Activated CD8-positive, alpha-beta T cell treated with anti-CD3 and anti-CD28 coated beads, Interleukin-2, amount 10 ng/mL, durations not matched to agents 7 days and 5 days (primary cell): ENCODE results near the gene RNU2-63P. TPM values are rescaled to one million over a fixed set of nuclear protein-coding genes. Genes with fewer than 3 reads are reported as not detected.

Experiments used
- ATAC-seq: fragments of 150-1000 bp; cut with Tn5 transposase; one replicate; pipeline ENCODE4 v1.10.0; 2021; ENCODE audit warnings: moderate library complexity
- CTCF ChIA-PET: fragments of 350-600 bp; sonication (Branson Sonifier 250); formaldehyde crosslinking; loops from one replicate; lab custom pipeline; 2021; ENCODE audit warnings: antibody characterized with exemption; lab: Charles Lee
- POLR2A ChIA-PET: fragments of 350-600 bp; sonication (Branson Sonifier 250); formaldehyde crosslinking; loops from one replicate; lab custom pipeline; 2021; ENCODE audit warnings: antibody characterized with exemption; lab: Charles Lee
- DNase-seq: peaks from one replicate; pipeline ENCODE4 v3.0.0-alpha.2; 2020
- H3K27ac Mint-ChIP-seq: one replicate; pipeline ENCODE4 v1.8.0; 2021; ENCODE audit warnings: mild to moderate bottlenecking, mixed read lengths
- H3K27me3 Mint-ChIP-seq: one replicate; pipeline ENCODE4 v1.8.0; 2021; ENCODE audit warnings: low read depth, mixed read lengths
- H3K36me3 Mint-ChIP-seq: one replicate; pipeline ENCODE4 v1.8.0; 2021; ENCODE audit warnings: low read depth, mixed read lengths
- H3K4me1 Mint-ChIP-seq: one replicate; pipeline ENCODE4 v1.8.0; 2021; ENCODE audit warnings: low read depth, mixed read lengths
- H3K4me3 Mint-ChIP-seq: one replicate; pipeline ENCODE4 v1.8.0; 2021; ENCODE audit warnings: mild to moderate bottlenecking, mixed read lengths
- H3K9me3 Mint-ChIP-seq: one replicate; pipeline ENCODE4 v1.8.0; 2022; ENCODE audit warnings: mixed read lengths; ENCODE audit not compliant: insufficient read depth
- total RNA-seq, 2 experiments: library from RNA; stranded (reverse); gene quantifications; one replicate each; pipeline ENCODE4 v1.2.3, GENCODE V29; 2021

The RNU2-63P gene
- 1 to 10 TPM; 4.5 to 7.0 TPM for total RNA-seq

DNA sequence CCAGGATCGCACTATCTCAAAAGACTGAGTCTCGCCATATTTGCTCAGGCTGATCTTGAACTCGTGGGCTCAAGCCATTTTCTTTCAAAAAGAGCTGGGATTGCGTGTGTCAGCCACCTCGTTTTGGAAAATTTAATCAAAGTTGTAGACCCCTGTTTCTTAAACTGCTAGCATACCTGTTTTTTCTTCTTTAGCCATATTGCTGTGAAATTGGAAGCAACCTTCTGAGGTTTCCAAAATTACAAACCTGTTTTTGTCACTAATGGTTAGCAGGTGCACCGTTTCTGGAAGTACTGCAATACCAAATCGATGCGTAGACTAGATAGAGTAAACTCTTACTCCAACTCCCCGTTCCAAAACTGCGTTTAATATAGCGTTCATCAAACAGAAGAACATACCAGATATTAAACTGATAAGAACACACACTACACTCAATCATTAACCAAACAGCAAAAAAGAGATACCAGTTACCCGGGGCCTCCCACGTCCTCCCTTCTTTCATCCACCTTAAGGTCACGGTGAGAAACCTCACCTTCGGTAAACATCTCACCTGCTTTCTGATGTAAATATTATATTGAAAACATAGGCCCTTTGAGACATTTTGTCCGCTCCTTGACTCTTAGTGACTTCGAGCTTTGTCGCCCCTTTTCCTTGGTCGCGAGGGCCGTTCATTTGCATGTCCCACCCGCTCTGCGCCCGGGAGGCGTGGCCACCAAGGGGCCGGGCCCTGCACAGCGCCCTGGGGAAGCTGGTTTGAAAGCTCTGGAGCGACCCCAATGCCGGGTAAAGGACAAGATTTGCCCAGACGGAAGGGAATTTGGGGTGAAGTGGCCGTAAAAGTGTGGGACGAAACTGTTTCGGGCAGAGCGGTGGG lies at the start of gene RNU2-63P:
RNU2-63P (minus strand) TSS at position 462 of the 874 bp plus-strand sequence.
- DNase-seq (peak; percentile 81), ATAC-seq (peak; percentile 83)
- H3K4me3 Mint-ChIP-seq, result peak within 1 kb of the TSS; percentile 98
- H3K9me3 Mint-ChIP-seq, result peaks cover 4% of the 10 kb centered on the region
- POLR2A ChIA-PET, result interaction anchor here (0.5 to 3.2 kb wide), 14 partner anchors 9 to 1129 kb away, joined by 3 to 26 read pairs (median 4); no protein-coding TSS in a partner anchor
- CTCF ChIA-PET, result interaction anchor here (0.8 to 1.9 kb wide), 3 partner anchors 14 to 44 kb away, joined by 3 to 8 read pairs (median 5); no protein-coding TSS in a partner anchor
- H3K36me3 Mint-ChIP-seq, result peaks cover 6% of the 10 kb centered on the region
- H3K27me3 Mint-ChIP-seq, result no peaks in the 10 kb centered on the region
- H3K27ac Mint-ChIP-seq, result peak within 1 kb of the TSS; percentile 99
- peaks cover 28% of the 10 kb centered on the region for H3K4me1 Mint-ChIP-seq

DNA sequence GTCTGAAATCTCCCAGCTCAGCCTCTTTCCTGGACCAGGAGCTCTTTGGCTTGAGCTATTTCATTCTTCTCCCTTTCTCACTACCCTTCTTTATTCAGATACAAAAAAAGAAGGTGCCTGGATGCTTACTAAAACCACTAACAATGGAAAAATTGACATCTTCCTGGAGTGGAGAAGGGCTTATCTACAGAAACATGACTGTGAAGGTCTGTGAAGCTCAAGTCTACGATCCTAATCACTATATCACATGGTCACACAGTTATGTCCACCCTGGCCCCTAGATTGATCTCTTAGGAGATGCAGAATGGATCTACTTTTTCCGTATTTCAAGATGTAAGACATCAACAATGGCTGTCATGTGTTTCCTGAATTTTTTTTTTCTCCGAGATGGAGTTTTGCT lies 44.9 kb upstream of the RNU2-63P start:
- H3K4me1 Mint-ChIP-seq, result peaks cover 23% of the 10 kb centered on the region
- no peaks in the 10 kb centered on the region for H3K27me3 Mint-ChIP-seq
- POLR2A ChIA-PET, result interaction anchor here (0.5 to 1.7 kb wide), 3 partner anchors 38 to 81 kb away, joined by 4 to 8 read pairs (median 5); partner anchors contain the start of gene RNU2-63P
- no peaks in the 10 kb centered on the region for H3K36me3 Mint-ChIP-seq
- no peak overlapping the region for H3K27ac Mint-ChIP-seq
- H3K4me3 Mint-ChIP-seq, result no peak overlapping the region
- DNase-seq (no peak), ATAC-seq (no peak)
- H3K9me3 Mint-ChIP-seq, result no peaks in the 10 kb centered on the region
- CTCF ChIA-PET, result interaction anchor here (0.7 to 5.4 kb wide), 28 partner anchors 8 to 393 kb away, joined by 3 to 135 read pairs (median 8); no protein-coding TSS in a partner anchor

DNA sequence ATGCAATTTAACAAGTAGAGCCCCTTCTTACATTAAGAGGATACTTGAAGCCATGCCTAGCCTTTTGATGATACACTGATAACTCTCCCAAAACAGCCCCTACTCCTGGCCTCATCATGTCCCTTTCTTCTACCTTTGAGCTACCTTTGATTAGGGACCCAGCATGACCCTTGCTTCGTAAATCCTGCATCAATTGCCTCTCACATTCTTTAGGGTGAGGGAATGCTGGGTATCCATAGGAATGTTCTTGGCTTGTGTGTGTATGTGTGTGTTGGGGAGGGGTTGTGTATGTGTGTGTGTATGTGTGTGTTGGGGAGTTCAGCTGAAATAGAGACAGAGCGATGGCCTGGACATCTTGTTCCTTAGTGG lies 44.5 kb upstream of the RNU2-63P start:
- H3K27ac Mint-ChIP-seq, result no peak overlapping the region
- DNase-seq (no peak), ATAC-seq (no peak)
- ChIA-PET CTCF (interaction anchor here (0.6 to 5.4 kb wide), 49 partner anchors 8 to 611 kb away, joined by 3 to 135 read pairs (median 5); partner anchors contain the start of gene RNU2-63P), POLR2A (interaction anchor here (0.5 to 1.7 kb wide), 3 partner anchors 38 to 81 kb away, joined by 4 to 8 read pairs (median 5); partner anchors contain the start of gene RNU2-63P)
- no peaks in the 10 kb centered on the region for H3K36me3 Mint-ChIP-seq
- no peaks in the 10 kb centered on the region for H3K9me3 Mint-ChIP-seq
- no peak overlapping the region for H3K4me3 Mint-ChIP-seq
- no peaks in the 10 kb centered on the region for H3K27me3 Mint-ChIP-seq
- H3K4me1 Mint-ChIP-seq, result peaks cover 27% of the 10 kb centered on the region

DNA sequence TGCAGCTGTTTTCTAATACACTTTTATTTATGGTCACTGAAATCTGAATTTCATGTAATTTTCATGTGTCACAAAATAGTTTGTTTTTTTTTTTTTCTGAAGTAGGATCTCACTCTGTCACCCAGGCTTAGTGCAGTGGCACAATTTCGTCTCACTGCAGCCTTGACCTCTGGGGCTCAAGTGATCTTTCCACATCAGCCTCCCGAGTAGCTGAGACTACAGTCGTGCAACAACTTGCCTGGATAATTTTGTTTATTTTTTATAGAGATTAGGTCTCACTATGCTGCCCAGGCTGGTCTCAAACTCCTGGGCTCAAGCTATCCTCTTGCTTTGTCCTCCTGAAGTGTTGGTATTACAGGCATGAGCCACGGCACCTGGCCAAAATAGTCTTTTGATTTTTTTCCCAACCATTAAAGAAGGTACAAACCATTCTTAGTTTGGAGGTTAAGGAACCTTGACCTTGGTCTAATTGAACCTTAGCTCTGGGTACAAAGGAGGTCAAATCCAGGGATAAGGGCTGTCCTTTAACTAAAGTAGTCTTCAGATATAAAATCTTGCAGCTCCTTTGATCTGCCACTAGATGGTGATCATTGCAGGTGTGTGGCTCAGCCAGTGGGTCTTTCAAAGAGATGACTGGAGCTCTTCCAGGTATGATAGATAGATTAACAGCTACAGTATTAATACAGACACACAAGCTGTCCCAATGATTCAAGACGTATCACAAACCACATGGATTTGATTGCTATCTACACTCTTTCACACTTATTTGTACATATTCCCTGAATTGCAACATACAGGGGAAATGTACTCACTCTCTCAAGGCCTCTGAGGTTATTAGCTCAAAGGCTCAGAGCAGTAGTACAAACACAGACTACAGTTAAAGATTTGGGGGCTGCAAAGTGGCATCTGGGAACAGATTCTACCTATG lies 43.9 kb upstream of the RNU2-63P start:
- no peaks in the 10 kb centered on the region for H3K9me3 Mint-ChIP-seq
- no peaks in the 10 kb centered on the region for H3K27me3 Mint-ChIP-seq
- ATAC-seq (no peak), DNase-seq (peak; percentile 46)
- H3K27ac Mint-ChIP-seq, result no peak overlapping the region
- H3K4me3 Mint-ChIP-seq, result no peak overlapping the region
- peaks cover under 1% of the 10 kb centered on the region for H3K36me3 Mint-ChIP-seq
- H3K4me1 Mint-ChIP-seq, result peaks cover 29% of the 10 kb centered on the region
- ChIA-PET POLR2A (interaction anchor here (0.5 to 1.7 kb wide), 2 partner anchors 37 to 43 kb away, joined by 4 to 8 read pairs; partner anchors contain the start of gene RNU2-63P), CTCF (interaction anchor here (0.6 to 5.4 kb wide), 51 partner anchors 9 to 611 kb away, joined by 3 to 135 read pairs (median 5); partner anchors contain the start of gene RNU2-63P)

DNA sequence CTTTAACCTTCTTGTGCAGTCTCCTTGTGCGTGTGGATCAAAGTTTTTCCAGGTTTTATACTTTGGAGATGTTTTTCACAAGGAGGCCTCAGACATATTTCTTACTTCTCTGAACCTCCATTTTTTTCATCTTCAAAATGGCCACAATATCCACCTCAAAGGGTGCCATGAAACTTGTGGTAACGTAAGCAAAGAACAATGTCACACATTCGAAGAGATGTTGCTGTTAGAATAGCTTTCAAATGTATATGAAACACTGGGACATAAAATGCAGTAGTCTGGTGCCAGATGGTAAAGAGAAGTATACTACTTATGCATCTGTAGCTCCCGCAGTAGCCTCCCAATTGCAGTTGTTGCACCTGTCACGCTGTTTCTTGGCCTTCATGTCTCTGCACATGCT lies 41.8 kb upstream of the RNU2-63P start:
- no peak for DNase-seq
- CTCF ChIA-PET, result interaction anchor here (5.4 kb wide), 1 partner anchor 102 kb away, joined by 135 read pairs; no protein-coding TSS in a partner anchor
- Mint-ChIP-seq H3K9me3 (no peaks in the 10 kb centered on the region), H3K36me3 (peaks cover 21% of the 10 kb centered on the region), H3K27me3 (no peaks in the 10 kb centered on the region), H3K4me1 (peaks cover 45% of the 10 kb centered on the region), H3K4me3 (no peak overlapping the region), H3K27ac (no peak overlapping the region)
- ATAC-seq, result no peak
- POLR2A ChIA-PET, result no interaction called here

DNA sequence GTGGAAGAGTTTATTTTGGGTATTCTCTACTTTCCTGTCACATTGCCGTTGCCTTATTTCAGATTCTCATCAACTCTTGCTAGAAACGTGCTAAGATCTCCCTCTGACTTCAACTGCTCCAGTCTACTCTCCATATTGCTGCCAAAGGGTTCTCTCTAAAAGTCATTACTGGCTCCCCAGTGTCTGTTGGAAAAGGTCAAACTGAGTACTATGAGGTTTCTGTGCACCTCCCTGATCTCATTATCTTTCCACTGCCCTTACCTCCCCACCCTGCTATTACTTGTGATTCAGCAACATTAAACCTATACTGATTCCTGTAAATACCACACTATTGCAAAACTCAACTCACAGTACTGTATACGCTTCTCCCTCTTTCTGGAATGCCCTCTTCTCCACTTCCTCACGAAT lies 41.1 kb upstream of the RNU2-63P start:
- Mint-ChIP-seq H3K9me3 (no peaks in the 10 kb centered on the region), H3K4me1 (peaks cover 48% of the 10 kb centered on the region), H3K27ac (no peak overlapping the region), H3K36me3 (peaks cover 25% of the 10 kb centered on the region), H3K27me3 (no peaks in the 10 kb centered on the region), H3K4me3 (no peak overlapping the region)
- DNase-seq (no peak), ATAC-seq (no peak)
- CTCF ChIA-PET, result no interaction called here
- POLR2A ChIA-PET, result no interaction called here

DNA sequence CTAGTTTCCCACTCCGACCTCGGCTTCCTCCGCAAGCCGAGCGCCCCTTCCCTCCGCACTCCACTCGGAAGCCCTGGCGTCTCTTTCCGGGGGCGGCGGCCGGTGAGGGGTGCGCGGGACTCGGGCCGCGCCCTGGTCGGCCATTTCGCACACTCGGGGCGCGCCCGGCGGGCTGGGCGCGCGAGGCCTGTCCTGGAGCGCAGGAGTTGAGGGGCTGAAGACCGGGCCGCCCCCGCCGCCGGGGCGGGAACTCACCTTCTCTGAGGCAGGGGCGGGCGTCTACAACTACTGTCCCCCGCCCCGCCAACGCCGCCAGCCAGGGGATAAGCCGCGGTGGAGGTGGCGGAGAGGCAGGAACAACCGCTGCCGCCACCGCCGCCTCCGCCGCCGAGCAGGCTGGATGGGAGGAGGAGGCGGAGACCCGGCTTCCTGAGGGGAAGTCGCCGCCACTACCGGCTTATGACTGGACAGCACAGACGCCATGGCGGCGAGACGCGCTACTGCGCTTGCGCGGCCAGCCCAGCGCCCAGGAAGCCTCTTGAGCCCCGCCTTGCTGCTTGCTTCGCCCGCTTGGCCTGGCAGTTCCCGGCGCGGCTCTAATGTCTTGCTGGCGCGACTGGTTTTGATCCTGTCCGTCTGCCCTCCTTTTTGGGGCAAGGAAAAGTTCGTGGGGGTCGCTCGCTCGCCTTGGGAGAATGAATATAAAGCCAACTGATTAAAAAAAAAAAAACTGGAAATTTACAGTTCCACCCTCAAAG lies 39.2 kb upstream of the RNU2-63P start, which contains the start of gene KRCC1:
KRCC1 (minus strand) TSS at position 413 of the 758 bp plus-strand sequence. CDS start 27,220 bp downstream, outside the sequence.
- DNase-seq (peak; percentile 95), ATAC-seq (peak; percentile 97)
- Mint-ChIP-seq H3K4me1 (peaks cover 56% of the 10 kb centered on the region), H3K27me3 (no peaks in the 10 kb centered on the region), H3K27ac (peak within 1 kb of the TSS; percentile 98), H3K36me3 (peaks cover 38% of the 10 kb centered on the region), H3K9me3 (no peaks in the 10 kb centered on the region), H3K4me3 (peak within 1 kb of the TSS; percentile 98)
- ChIA-PET POLR2A (interaction anchor here (0.9 to 3.1 kb wide), 3 partner anchors 39 to 41 kb away, joined by 3 to 26 read pairs (median 4); partner anchors contain the start of gene RNU2-63P), CTCF (interaction anchor here (1.0 kb wide), 1 partner anchor 39 kb away, joined by 3 read pairs; the partner anchor contains the start of gene RNU2-63P)

DNA sequence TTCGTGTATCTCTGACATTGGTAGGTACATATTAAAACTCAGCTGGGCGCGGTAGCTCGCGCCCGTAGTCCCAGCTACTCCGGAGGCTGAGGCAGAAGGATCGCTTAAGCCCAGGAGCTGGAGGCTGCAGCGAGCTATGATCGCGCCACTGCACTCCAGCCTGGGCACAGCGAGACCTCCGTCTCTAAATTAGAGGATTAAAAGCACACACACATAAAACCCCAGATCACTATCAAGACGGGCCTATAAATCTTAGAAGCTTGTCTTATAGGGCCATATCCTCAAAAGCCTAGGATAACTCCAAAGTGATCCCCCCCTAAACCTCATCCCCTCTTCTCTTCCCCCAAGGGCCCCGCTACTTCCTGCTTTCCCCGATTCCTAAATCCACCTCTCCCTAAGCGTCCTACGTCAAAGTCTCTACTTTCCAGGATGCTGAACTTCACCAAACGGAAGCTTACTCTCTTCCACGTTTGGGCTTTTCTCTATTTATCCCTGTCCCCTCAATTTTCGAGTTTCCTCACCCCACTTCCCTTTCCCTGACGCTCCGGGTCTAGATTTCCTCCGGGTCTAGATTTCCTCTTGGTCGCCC lies 38.5 kb upstream of the RNU2-63P start:
- DNase-seq (no peak), ATAC-seq (no peak)
- ChIA-PET POLR2A (interaction anchor here (0.6 to 3.1 kb wide), 4 partner anchors 30 to 118 kb away, joined by 3 to 26 read pairs (median 4); partner anchors contain the start of gene RNU2-63P), CTCF (interaction anchor here (1.0 to 1.6 kb wide), 4 partner anchors 38 to 615 kb away, joined by 3 to 5 read pairs (median 4); partner anchors contain the start of gene RNU2-63P)
- no peaks in the 10 kb centered on the region for H3K27me3 Mint-ChIP-seq
- H3K9me3 Mint-ChIP-seq, result no peaks in the 10 kb centered on the region
- H3K4me3 Mint-ChIP-seq, result peak overlapping the region; percentile 98
- peaks cover 42% of the 10 kb centered on the region for H3K36me3 Mint-ChIP-seq
- H3K4me1 Mint-ChIP-seq, result peaks cover 56% of the 10 kb centered on the region
- H3K27ac Mint-ChIP-seq, result peak overlapping the region; percentile 98

DNA sequence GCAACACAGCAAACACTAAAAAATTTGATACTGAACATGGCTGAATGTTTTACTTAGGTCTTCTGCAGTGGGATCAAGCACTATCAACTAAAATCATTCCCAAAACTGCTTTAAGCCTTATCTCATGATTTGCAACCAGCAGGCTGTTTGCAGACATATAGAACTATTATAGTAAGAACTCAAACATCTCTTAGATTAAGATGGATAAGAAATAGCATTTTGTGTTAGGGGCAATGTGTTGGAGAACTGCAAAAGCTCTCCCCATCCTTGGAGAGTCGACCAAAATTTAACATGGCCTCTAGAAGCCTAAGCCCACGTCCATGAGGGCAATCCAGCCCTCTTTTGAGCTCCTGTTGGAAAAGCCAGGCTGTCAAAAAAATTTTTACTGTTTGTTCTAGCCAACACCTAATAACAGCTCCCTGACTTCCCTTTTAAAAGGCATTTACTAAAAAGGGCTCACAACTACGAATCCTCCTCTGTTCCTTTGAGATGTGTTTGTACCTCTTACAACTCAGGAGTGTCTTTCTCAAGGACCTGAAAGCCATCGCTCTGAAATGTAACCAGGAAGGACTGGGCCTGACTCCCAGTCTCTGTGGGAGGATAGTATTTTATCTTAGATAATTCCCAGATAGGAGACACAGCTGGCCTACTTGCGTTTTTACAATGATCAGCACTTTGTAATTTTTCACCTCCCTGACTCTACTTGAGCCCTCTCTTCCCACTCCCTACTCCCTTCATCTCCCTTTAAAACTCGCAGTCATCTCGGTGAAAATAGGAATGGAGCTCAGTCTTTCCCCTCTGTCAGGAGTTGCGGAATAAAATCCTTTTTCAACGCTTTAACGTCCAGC lies 37.8 kb upstream of the RNU2-63P start:
- H3K4me1 Mint-ChIP-seq, result peaks cover 56% of the 10 kb centered on the region
- peak overlapping the region; percentile 98 for H3K4me3 Mint-ChIP-seq
- CTCF ChIA-PET, result interaction anchor here (1.0 to 1.6 kb wide), 4 partner anchors 38 to 615 kb away, joined by 3 to 5 read pairs (median 4); partner anchors contain the start of gene RNU2-63P
- H3K27me3 Mint-ChIP-seq, result no peaks in the 10 kb centered on the region
- POLR2A ChIA-PET, result interaction anchor here (0.6 to 3.1 kb wide), 4 partner anchors 29 to 119 kb away, joined by 3 to 26 read pairs (median 4); partner anchors contain the start of gene RNU2-63P
- H3K27ac Mint-ChIP-seq, result peak overlapping the region; percentile 98
- no peak for DNase-seq
- H3K36me3 Mint-ChIP-seq, result peaks cover 49% of the 10 kb centered on the region
- ATAC-seq, result no peak
- H3K9me3 Mint-ChIP-seq, result no peaks in the 10 kb centered on the region
